ENCODE measurements around the gene TAF1B.
"Not testable (repeated sequence)": the region's sequence is repeated elsewhere in the genome, so short reads cannot be mapped to it uniquely, and the experiment has no call there.

TAF1B gene

DNA sequence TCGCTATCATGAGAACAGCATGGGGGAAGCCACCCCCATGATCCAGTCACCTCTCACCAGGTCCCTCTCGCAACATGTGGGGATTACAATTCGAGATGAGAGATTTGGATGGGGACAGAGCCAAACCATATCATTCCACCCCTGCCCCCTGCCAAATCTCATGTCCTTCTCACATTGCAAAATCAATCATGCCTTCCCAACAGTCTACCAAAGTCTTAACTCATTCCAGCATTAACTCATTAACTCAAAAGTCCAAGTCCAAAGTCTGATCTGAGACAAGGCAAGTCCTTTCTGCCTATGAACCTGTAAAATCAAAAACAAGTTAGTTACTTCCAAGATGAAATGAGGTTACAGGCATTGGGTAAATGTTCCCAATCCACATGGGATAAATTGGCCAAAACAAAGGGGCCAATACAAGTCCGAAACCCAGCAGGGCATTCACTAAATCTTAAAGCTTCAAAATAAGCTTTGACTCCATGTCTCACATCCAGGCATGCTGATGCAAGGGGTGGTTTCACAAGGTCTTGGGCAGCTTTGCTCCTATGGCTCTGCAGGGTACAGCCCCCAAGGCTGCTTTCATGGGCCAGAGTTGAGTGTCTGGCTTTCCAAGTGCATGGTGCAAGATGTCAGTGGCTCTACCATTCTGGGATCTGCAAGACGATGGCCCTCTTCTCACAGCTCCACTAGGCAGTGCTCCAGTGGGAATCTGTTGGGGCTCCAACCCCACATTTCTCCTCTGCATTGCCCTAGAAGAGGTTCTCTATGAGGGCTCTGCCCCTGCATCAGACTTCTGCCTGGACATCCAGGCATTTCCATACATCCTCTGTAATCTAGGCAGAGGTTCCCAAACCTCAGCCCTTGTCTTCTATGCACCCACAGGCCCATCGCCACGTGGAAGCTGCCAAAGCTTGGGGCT, 14.8 kb downstream of the TAF1B start:
- no peak overlapping the region for H3K4me3 ChIP-seq (replicated peaks in 1 of 2; ENCODE audit: low read depth in 2 of 2, low read length in 2 of 2)
- TF ChIP-seq CTCF (IDR thresholded peaks at IDR 0.05; ENCODE audit: low read depth, low read length), result no peak
- no peak for DNase-seq (ENCODE audit: low read depth in 2 of 2)

- TF ChIP-seq CTCF (IDR thresholded peaks at IDR 0.05; ENCODE audit: low read depth, low read length), result no peak
- no peak for DNase-seq (ENCODE audit: low read depth in 2 of 2)
- H3K4me3 ChIP-seq (replicated peaks in 1 of 2; ENCODE audit: low read depth in 2 of 2, low read length in 2 of 2), result no peak overlapping the region
These were observed 15.4 kb downstream of the TAF1B start for GRCh38 chr2:9858730-9859068.

- not testable (repeated sequence) for H3K4me3 ChIP-seq (replicated peaks in 1 of 2; ENCODE audit: low read depth in 2 of 2, low read length in 2 of 2); DNase-seq (ENCODE audit: low read depth in 2 of 2)
These were observed 17.8 kb downstream of the TAF1B start for GRCh38 chr2:9860922-9861580.

DNA sequence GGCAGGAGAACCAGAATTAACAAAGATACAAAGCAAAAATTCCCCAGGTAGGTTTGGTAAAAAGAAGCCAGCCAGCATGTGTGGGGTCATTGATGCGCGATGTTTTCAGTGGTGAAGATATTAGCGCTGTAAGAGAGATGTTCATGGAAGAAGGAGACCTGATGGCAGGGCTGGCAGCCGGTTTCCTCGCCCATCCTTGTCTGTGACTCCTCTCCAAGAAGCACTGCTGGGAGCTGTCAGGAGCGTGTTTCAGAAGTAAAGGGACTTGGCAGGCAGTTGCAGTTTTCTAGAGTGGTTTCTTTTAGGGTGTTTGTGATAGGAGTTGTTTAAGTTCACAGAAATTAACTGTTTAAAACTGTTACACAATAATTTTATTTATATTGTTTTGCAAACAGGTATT, 24.6 kb downstream of the TAF1B start:
- H3K4me3 ChIP-seq (replicated peaks in 1 of 2; ENCODE audit: low read depth in 2 of 2, low read length in 2 of 2), result no peak overlapping the region
- no peak for DNase-seq (ENCODE audit: low read depth in 2 of 2)
- no peak for TF ChIP-seq CTCF (IDR thresholded peaks at IDR 0.05; ENCODE audit: low read depth, low read length)

GRCh38 chr2:9873337-9873736, 30.1 kb downstream of the TAF1B start:
- no peak for TF ChIP-seq CTCF (IDR thresholded peaks at IDR 0.05; ENCODE audit: low read depth, low read length)
- H3K4me3 ChIP-seq (replicated peaks in 1 of 2; ENCODE audit: low read depth in 2 of 2, low read length in 2 of 2), result no peak overlapping the region
- no peak for DNase-seq (ENCODE audit: low read depth in 2 of 2)

DNA sequence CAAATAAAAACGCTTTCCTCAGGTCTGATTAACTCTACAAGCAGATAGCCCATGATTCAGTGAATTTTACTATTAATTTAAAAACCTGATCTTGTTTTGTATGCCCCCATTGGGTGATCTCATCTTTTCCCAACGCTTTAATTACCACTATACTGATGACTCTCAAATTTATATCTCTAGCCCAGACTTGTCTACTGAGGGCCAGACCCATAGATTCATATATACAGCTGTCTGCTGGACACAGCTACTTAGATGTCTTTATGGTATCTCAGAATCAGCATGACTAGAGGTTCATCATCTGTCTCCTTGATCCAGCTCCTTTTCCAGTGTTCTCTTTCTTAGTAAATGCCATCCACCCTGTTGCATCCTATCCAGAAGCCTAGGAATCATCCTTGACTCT, 33.8 kb downstream of the TAF1B start:
- no peak overlapping the region for H3K4me3 ChIP-seq (replicated peaks in 1 of 2; ENCODE audit: low read depth in 2 of 2, low read length in 2 of 2)
- no peak for TF ChIP-seq CTCF (IDR thresholded peaks at IDR 0.05; ENCODE audit: low read depth, low read length)
- no peak for DNase-seq (ENCODE audit: low read depth in 2 of 2)

GRCh38 chr2:9877726-9878125, 34.5 kb downstream of the TAF1B start:
- no peak for TF ChIP-seq CTCF (IDR thresholded peaks at IDR 0.05; ENCODE audit: low read depth, low read length)

More at GRCh38 chr2:9877726-9878125, 34.5 kb downstream of the TAF1B start:
- DNase-seq (ENCODE audit: low read depth in 2 of 2), result no peak
- H3K4me3 ChIP-seq (replicated peaks in 1 of 2; ENCODE audit: low read depth in 2 of 2, low read length in 2 of 2), result no peak overlapping the region

All from cardiac fibroblast (primary cell).